K562 (cell line): Measurements from ENCODE around the gene DHODH. TPM values are rescaled to one million over a fixed set of nuclear protein-coding genes. Genes with fewer than 3 reads are reported as not detected.

ENCODE experiments used
- MAZ ChIP-seq, 2 experiments: fragments of 450-650 bp in 1 of 2; sonication (generic) in 1 of 2; formaldehyde crosslinking; IDR thresholded peaks in 1 of 2; conservative IDR thresholded peaks in 1 of 2; 2 replicates each; pipeline versions ENCODE4 v1.4.0 to v1.5.0; 2020; ENCODE audit warnings: mild to moderate bottlenecking in 1 of 2, missing genetic modification reagents in 1 of 2
- NFIX ChIP-seq: fragments of 250-450 bp; sonication (Bioruptor Pico); IDR thresholded peaks from 2 replicates; pipeline ENCODE4 v1.4.0; 2020; ENCODE audit warnings: low read depth, mild to moderate bottlenecking, moderate library complexity
- RCOR1 ChIP-seq, 2 experiments: IDR thresholded peaks; 2 replicates each; pipeline ENCODE4 v1.6.1; 2012; ENCODE audit warnings: low read depth in 2 of 2, low read length in 2 of 2, borderline replicate concordance in 1 of 2, improper control_type of control experiment in 1 of 2
- ZNF134 ChIP-seq: fragments of 250-450 bp; sonication (Bioruptor Pico); conservative IDR thresholded peaks from 2 replicates; pipeline ENCODE4 v1.4.0; 2020
- ZNF79 ChIP-seq: fragments of 250-450 bp; sonication (Bioruptor Pico); IDR thresholded peaks from 2 replicates; pipeline ENCODE4 v1.4.0; 2020; ENCODE audit warnings: low read depth, mild to moderate bottlenecking, moderate library complexity
- polyA plus RNA-seq, 8 experiments: library from polyadenylated mRNA; depleted of rRNA in 4 of 8; stranded (reverse) in 5 of 8; unstranded in 3 of 8; fragments of >200 nt; fragmentation: Nextera tagmentation in 2 of 8; fragmentation: Illumina TruSeq in 1 of 8; extraction: Ambion mirVana in 2 of 8; extraction: Trizol in 1 of 8; gene quantifications; 2 replicates each; pipeline versions ENCODE4 v1.2.1 to v1.2.3, GENCODE V29; 2011 to 2014; ENCODE audit warnings: inconsistent platforms in 1 of 8, missing spikeins in 1 of 8
- total RNA-seq, 7 experiments: library from RNA; depleted of rRNA in 6 of 7; stranded (reverse); fragments of >200 nt in 6 of 7; fragmentation: Illumina TruSeq in 2 of 7; extraction: Trizol in 2 of 7; gene quantifications; 2 replicates each; pipeline versions ENCODE4 v1.2.1 to v1.2.3, GENCODE V29; 2011 to 2021; ENCODE audit warnings: low replicate concordance in 1 of 7
- TF ChIP-seq, protein P1 (sequence below): fragments of 450-650 bp; IDR thresholded peaks from 2 replicates; pipeline ENCODE4 v1.6.1; 2017; ENCODE audit warnings: antibody characterized with exemption, mild to moderate bottlenecking
- TF ChIP-seq, protein P2 (sequence below): fragments of 450-650 bp; formaldehyde crosslinking; IDR thresholded peaks from 2 replicates; pipeline ENCODE4 v1.4.0; 2022; ENCODE audit warnings: missing genetic modification characterization
- TF ChIP-seq, protein P3 (sequence below): IDR thresholded peaks from 2 replicates; pipeline ENCODE4 v1.6.1; 2011; ENCODE audit not compliant: insufficient read length; ENCODE audit errors: extremely low read depth
- TF ChIP-seq, protein P4 (sequence below): fragments of 250-450 bp; sonication (Bioruptor Pico); IDR thresholded peaks from 2 replicates; pipeline ENCODE4 v1.8.0; 2022; ENCODE audit warnings: inconsistent platforms
- TF ChIP-seq, protein P5 (sequence below): fragments of 250-450 bp; sonication (Bioruptor Pico); IDR thresholded peaks from 2 replicates; pipeline ENCODE4 v1.4.0; 2020

Gene DHODH
- total and polyA plus RNA-seq, 9 of the 15 experiments (the other 6 are each of a cell fraction or from before 2014, with no cell fraction given), result 4.3 to 19.9 (median 12.7) TPM

DNA sequence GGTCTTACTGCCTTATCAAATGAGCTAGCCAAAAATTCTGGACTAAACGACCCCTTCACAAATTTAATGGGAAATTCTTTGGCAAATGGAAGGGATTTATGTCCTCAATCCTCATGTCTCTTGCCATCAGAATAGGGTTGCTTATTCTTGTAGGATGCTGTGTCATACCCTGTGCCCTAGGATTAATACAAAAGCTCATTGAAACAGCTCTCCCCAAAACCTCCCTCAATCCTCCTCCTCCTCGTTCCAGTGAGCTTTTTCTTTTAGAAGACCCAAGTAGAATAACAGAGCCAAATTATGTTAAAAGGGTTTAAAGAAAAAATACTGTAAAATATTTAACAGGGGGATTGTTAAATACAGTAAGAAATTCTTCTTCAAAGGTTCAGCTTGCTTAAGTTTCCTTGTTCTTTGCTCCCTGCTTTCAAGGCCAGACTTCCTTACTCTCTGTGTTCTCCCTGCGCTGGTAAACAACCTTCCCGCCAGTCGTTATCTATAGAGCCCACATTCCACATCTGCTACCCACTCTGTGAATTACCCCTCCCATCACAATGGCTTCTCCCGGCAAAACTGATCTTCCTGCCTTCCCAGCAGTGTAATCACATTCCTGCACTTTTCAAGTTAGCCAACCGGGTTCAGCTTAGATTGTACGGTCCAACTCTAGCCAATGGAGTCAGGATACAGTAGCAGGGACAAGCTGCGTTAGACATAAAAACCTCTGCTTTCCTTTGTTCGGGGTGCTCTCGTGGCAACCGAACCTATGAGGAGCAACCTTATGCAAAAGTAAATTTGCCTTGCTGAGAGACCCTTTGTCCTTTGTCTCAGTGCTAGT lies 64.2 kb downstream of the DHODH start (continued):
- TF ChIP-seq, protein P1, sequence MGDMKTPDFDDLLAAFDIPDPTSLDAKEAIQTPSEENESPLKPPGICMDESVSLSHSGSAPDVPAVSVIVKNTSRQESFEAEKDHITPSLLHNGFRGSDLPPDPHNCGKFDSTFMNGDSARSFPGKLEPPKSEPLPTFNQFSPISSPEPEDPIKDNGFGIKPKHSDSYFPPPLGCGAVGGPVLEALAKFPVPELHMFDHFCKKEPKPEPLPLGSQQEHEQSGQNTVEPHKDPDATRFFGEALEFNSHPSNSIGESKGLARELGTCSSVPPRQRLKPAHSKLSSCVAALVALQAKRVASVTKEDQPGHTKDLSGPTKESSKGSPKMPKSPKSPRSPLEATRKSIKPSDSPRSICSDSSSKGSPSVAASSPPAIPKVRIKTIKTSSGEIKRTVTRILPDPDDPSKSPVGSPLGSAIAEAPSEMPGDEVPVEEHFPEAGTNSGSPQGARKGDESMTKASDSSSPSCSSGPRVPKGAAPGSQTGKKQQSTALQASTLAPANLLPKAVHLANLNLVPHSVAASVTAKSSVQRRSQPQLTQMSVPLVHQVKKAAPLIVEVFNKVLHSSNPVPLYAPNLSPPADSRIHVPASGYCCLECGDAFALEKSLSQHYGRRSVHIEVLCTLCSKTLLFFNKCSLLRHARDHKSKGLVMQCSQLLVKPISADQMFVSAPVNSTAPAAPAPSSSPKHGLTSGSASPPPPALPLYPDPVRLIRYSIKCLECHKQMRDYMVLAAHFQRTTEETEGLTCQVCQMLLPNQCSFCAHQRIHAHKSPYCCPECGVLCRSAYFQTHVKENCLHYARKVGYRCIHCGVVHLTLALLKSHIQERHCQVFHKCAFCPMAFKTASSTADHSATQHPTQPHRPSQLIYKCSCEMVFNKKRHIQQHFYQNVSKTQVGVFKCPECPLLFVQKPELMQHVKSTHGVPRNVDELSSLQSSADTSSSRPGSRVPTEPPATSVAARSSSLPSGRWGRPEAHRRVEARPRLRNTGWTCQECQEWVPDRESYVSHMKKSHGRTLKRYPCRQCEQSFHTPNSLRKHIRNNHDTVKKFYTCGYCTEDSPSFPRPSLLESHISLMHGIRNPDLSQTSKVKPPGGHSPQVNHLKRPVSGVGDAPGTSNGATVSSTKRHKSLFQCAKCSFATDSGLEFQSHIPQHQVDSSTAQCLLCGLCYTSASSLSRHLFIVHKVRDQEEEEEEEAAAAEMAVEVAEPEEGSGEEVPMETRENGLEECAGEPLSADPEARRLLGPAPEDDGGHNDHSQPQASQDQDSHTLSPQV, result peak; percentile 58; the same call in 1 of the 2 replicates
- TF ChIP-seq, protein P2, sequence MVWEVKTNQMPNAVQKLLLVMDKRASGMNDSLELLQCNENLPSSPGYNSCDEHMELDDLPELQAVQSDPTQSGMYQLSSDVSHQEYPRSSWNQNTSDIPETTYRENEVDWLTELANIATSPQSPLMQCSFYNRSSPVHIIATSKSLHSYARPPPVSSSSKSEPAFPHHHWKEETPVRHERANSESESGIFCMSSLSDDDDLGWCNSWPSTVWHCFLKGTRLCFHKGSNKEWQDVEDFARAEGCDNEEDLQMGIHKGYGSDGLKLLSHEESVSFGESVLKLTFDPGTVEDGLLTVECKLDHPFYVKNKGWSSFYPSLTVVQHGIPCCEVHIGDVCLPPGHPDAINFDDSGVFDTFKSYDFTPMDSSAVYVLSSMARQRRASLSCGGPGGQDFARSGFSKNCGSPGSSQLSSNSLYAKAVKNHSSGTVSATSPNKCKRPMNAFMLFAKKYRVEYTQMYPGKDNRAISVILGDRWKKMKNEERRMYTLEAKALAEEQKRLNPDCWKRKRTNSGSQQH, result no peak
- TF ChIP-seq, protein P3, sequence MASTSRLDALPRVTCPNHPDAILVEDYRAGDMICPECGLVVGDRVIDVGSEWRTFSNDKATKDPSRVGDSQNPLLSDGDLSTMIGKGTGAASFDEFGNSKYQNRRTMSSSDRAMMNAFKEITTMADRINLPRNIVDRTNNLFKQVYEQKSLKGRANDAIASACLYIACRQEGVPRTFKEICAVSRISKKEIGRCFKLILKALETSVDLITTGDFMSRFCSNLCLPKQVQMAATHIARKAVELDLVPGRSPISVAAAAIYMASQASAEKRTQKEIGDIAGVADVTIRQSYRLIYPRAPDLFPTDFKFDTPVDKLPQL, result no peak
- no peak for TF ChIP-seq ZNF79
- TF ChIP-seq, protein P4, sequence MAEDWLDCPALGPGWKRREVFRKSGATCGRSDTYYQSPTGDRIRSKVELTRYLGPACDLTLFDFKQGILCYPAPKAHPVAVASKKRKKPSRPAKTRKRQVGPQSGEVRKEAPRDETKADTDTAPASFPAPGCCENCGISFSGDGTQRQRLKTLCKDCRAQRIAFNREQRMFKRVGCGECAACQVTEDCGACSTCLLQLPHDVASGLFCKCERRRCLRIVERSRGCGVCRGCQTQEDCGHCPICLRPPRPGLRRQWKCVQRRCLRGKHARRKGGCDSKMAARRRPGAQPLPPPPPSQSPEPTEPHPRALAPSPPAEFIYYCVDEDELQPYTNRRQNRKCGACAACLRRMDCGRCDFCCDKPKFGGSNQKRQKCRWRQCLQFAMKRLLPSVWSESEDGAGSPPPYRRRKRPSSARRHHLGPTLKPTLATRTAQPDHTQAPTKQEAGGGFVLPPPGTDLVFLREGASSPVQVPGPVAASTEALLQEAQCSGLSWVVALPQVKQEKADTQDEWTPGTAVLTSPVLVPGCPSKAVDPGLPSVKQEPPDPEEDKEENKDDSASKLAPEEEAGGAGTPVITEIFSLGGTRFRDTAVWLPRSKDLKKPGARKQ (CRISPR knock-in tag), result peak; percentile 60; the same call in 1 of the 2 replicates
- TF ChIP-seq RCOR1 (IDR thresholded peaks at IDR 0.05; ENCODE audit: borderline replicate concordance in 1 of 2, low read depth in 2 of 2, low read length in 2 of 2), result peak in 1 of 2 experiments; percentile 66; a peak in 1 of 4 replicates
- TF ChIP-seq, protein P5, sequence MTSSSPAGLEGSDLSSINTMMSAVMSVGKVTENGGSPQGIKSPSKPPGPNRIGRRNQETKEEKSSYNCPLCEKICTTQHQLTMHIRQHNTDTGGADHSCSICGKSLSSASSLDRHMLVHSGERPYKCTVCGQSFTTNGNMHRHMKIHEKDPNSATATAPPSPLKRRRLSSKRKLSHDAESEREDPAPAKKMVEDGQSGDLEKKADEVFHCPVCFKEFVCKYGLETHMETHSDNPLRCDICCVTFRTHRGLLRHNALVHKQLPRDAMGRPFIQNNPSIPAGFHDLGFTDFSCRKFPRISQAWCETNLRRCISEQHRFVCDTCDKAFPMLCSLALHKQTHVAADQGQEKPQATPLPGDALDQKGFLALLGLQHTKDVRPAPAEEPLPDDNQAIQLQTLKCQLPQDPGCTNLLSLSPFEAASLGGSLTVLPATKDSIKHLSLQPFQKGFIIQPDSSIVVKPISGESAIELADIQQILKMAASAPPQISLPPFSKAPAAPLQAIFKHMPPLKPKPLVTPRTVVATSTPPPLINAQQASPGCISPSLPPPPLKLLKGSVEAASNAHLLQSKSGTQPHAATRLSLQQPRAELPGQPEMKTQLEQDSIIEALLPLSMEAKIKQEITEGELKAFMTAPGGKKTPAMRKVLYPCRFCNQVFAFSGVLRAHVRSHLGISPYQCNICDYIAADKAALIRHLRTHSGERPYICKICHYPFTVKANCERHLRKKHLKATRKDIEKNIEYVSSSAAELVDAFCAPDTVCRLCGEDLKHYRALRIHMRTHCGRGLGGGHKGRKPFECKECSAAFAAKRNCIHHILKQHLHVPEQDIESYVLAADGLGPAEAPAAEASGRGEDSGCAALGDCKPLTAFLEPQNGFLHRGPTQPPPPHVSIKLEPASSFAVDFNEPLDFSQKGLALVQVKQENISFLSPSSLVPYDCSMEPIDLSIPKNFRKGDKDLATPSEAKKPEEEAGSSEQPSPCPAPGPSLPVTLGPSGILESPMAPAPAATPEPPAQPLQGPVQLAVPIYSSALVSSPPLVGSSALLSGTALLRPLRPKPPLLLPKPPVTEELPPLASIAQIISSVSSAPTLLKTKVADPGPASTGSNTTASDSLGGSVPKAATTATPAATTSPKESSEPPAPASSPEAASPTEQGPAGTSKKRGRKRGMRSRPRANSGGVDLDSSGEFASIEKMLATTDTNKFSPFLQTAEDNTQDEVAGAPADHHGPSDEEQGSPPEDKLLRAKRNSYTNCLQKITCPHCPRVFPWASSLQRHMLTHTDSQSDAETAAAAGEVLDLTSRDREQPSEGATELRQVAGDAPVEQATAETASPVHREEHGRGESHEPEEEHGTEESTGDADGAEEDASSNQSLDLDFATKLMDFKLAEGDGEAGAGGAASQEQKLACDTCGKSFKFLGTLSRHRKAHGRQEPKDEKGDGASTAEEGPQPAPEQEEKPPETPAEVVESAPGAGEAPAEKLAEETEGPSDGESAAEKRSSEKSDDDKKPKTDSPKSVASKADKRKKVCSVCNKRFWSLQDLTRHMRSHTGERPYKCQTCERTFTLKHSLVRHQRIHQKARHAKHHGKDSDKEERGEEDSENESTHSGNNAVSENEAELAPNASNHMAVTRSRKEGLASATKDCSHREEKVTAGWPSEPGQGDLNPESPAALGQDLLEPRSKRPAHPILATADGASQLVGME (CRISPR knock-in tag), result no peak
- TF ChIP-seq ZNF134 (CRISPR knock-in tag), result no peak
- peak; percentile 67 to 87; a peak in 3 of 4 replicates for TF ChIP-seq MAZ (CRISPR knock-in tag; conservative IDR thresholded peaks at IDR 0.05 in 1 of 2, IDR thresholded peaks at IDR 0.05 in 1 of 2)
- no peak for TF ChIP-seq NFIX (CRISPR knock-in tag)
